NCI-H82 treated with DMSO at 0.1 percent for 48 hours (cell line): ENCODE data around the gene CAPN3.

ENCODE experiments used
- DNase-seq: peaks from one replicate; lab custom pipeline; 2025; ENCODE audit not compliant: unreplicated experiment; lab: John Stamatoyannopoulos, UW

The CAPN3 gene

GRCh38 chr15:42392309-42393024 is 33.2 kb downstream of the CAPN3 start:
- DNase-seq, result no peak

- no peak for DNase-seq
Observed at GRCh38 chr15:42394106-42394505, 34.8 kb downstream of the CAPN3 start.

DNA sequence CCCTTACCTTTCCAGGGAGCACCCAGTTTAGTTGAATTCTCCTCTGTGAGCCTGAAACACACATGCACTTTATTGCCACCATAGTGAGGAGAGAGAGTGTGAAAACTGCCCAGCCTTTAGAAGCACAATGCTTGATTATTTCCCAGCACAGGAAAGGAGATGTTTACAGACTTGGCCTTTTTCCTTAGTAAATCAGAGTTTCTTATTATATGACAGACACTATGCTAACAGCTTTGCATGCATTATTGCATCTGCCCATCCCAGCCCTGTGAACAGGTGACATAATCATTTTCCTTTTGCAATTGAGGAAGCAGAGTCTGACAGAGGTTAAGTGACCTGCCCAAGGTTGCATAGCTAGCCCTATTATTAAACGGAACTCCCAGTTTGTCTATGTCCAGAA is 36.5 kb downstream of the CAPN3 start:
- no peak for DNase-seq

GRCh38 chr15:42401544-42402454 is 42.5 kb downstream of the CAPN3 start:
- no peak for DNase-seq

- DNase-seq, result no peak
Observed at GRCh38 chr15:42402455-42403205, 43.3 kb downstream of the CAPN3 start.

DNA sequence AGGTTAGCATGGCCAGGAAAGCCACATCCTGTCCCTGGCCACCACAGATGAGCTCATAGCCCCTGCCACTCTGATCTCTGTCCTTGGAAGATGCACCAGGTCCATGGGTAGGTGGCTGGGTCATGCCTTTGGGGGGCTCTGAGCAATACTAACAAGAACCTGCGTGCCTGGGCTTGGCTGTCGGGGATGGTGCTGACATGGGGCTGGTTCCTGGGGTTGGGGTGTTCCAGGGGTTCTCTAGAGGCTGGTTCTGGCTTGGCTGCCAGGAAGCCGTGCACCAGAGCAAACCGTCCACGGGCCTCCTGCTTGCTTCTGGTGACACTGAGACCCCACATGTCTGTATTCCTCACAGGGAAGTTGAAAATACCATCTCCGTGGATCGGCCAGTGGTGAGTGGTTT is 44.1 kb downstream of the CAPN3 start:
- DNase-seq, result no peak

- DNase-seq, result no peak
Observed at GRCh38 chr15:42404461-42405235, 45.3 kb downstream of the CAPN3 start.

DNA sequence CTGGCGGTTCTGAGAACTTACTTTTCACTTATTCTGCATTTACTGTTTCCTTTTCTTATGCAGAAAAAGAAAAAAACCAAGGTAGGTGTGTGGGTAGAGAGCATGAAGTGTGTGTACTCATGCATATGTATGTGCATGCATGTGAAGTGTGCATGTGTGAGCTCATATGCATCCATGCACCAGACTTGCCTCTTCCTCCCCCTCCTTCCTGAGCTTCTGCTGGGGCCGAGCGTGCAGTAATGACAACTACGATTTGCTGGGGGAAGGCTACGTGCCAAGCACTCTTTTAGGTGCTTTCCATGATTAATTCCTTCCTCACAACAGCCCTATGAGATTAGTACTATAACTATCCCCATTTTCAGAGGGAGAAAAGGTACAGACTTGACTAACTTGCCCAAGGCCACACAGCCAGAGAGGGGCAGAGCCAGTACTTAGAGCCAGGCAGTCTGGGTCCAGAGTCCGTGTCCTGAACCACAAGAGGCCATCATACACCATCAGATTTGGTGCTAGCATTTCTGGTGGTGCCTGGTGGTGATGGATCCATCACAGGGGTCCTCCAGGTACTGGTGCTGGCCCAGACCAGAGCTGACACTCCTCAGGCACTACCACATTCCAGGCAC is 46.7 kb downstream of the CAPN3 start:
- DNase-seq, result no peak

DNA sequence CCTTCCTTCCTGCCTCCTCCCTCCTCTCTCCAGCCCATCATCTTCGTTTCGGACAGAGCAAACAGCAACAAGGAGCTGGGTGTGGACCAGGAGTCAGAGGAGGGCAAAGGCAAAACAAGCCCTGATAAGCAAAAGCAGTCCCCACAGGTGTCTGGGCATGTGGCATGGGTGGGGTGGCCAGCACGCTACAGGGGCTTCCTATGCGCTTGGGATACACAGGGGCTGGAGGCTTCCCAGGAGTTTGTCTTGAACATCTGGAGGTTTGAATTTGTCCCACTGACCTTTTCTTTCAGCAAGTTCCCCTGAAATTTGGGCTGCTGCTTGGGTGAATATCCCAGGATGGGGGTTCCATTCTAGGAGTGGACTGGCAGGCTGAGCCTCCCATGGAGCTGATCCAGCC is 48.9 kb downstream of the CAPN3 start:
- DNase-seq, result no peak

DNA sequence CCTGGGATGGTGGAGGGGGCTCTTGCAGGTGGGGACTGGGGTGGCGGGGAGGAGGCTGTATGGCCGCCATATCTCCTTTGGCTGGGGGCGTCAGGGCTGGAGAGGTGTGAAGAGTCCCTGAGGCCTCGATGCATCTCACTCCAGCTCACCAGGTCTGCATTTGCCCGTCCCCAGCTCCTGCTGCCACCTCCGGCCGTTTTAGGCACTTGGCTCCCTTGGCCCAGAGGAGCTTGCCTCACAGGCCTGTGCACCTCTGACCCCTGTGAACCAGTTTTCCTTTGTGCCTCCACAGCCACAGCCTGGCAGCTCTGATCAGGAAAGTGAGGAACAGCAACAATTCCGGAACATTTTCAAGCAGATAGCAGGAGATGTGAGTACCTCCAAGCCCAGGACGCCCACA is 49.7 kb downstream of the CAPN3 start:
- no peak for DNase-seq

DNA sequence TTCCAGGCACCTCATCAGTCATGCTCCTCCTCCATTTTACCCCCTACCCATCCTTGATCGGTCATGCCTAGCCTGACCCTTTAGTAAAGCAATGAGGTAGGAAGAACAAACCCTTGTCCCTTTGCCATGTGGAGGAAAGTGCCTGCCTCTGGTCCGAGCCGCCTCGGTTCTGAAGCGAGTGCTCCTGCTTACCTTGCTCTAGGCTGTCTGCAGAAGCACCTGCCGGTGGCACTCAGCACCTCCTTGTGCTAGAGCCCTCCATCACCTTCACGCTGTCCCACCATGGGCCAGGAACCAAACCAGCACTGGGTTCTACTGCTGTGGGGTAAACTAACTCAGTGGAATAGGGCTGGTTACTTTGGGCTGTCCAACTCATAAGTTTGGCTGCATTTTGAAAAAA is 52.6 kb downstream of the CAPN3 start:
- no peak for DNase-seq

GRCh38 chr15:42413920-42414319 is 54.6 kb downstream of the CAPN3 start:
- DNase-seq, result no peak

DNA sequence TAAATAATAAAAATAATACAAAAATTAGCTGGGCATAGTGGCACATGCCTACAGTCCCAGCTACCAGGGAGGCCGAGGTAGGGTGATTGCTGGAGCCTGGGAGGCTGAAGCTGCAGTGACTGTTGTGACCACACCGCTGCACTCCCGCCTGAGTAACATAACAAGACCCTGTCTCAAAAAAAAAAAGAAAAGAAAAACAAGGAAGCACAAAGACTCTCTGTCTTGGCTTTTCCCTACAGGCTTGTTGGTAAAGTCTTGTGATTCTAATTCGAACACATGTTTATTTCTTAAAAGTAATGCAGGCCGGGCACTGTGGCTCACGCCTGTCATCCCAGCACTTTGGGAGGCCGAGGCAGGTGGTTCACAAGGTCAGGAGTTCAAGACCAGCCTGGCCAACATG is 60.1 kb downstream of the CAPN3 start:
- DNase-seq, result no peak

DNA sequence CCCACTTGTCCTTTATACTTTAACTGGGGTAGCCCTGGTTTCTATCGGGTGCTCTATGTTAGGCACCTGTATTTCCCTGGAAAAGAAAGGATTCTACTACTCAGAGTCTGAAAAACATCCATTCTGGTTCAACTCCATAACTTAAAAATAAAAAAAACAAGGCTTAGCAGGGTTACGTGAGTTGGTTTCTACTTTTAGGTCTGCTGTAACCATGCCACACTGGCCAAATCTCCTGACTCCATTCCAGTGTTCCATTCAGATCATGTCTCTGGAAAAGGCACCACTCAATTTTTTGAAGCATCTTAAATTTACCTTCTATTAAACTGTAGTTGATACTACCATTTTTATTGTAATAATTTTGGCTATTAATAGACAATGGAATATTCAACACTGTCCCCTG is 62.1 kb downstream of the CAPN3 start:
- DNase-seq, result no peak

- no peak for DNase-seq
Observed at GRCh38 chr15:42427429-42428223, 68.3 kb downstream of the CAPN3 start.

DNA sequence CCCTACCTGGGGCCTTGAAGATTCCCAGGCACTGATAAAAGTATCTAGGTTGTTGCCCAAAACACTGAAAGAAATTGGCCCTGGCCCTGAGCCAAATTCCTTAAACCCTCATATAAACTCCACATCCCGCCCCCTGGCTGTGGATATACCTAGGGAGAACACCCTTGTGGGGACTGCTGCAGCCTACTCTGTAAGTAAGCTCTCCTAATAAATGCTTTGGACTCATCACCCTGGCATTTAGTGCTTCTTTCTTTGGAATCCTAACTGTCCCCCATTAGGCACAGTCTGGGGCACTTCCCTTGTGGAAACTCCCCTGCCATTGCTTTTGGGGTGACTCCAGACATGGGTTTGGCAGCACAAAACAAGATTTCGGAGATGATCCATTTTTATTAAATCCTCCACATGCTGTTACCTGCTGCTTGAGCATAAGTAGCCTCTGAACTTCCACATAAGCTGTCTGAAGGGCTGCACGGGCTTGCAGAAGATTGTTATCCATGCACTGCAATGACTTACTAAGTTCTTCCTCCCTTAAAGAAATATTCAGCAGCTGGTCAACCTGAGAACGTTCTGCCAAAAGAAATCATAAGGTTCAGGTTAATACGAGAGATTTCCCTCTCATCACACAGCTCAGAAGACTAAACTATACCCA is 85.2 kb downstream of the CAPN3 start:
- peak; percentile 1 for DNase-seq

DNA sequence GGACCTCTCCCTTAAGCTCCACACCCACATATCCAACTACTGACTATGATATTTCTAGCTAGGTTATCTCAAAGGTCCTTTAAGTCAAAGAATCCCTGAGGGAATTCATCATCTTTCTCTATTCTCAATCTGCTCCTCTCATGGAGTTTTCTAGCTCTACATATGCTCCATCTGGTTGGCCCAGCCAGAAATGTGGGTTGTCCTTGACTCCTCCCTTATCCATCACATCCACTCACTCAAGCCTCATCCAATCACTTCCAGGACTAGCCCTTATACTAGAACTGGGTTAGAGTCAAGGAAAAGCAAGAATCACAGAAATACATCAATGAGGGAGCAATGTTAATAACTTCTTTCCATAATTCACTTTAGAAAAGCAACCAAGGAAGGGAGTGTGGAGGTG is 86.2 kb downstream of the CAPN3 start:
- no peak for DNase-seq

- no peak for DNase-seq
Observed at GRCh38 chr15:42447599-42447998, 88.3 kb downstream of the CAPN3 start.

DNA sequence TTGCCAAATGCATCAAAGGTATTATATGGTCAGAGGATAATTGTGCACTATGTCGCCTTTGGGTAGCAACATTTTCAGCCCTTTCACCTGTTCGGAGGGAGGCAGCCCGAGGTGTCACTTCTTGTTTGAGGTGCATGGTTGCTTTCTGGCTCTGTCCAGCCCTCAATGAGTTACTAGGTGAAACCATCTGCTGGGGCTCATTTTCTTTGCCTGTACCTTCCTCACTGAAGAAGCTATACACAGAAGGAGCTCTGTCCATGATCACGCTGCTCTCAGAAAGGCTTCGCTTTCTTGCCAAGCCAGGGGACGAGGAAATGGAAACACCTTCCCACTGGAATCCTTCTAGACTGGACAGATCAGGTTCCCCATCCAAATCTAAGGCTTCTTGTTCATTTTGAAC is 89.0 kb downstream of the CAPN3 start:
- DNase-seq, result no peak
